Daoy (cell line): Measurements from ENCODE around the gene TMEM176A. TPM values are rescaled to one million over a fixed set of nuclear protein-coding genes. Genes with fewer than 3 reads are reported as not detected.

Experiments used
- DNase-seq: peaks from one replicate; pipeline ENCODE4 v3.0.0-alpha.2; 2015; ENCODE audit warnings: low read depth
- total RNA-seq: library from RNA; depleted of rRNA; stranded (reverse); fragments of >200 nt; shearing (Covaris generic); gene quantifications from 2 replicates; pipeline ENCODE4 v1.2.3, GENCODE V29; 2014; rRNA removed

Gene TMEM176A
- total RNA-seq, 1 experiment from 2014 or later = 2.6 TPM

DNA sequence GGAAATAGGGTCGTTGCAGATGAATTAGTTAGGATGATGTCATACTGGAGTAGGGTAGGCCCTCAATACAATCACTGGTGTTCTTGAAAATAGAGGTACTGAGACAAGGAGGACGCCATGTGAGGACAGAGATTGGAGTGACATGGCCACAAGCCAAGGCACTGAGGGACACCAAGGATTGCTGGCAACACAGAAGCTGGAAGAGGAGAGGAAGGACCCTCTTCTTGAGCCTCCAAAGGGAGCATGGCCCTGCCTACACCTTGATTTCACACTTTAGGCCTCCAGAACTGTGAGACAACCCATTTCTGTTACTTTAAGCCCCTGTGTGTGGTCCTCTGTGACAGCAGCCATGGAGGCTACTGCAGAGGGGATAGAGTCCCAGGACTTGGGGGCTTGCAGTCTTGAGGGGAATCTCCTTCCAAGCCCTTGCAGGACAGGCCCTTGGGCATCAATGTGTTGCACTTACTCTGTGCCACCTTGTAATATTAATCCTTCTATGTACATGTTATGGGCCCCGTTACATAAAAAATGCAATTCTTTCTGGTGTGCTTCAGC lies 48.1 kb downstream of the TMEM176A start:
- DNase-seq = no peak

DNA sequence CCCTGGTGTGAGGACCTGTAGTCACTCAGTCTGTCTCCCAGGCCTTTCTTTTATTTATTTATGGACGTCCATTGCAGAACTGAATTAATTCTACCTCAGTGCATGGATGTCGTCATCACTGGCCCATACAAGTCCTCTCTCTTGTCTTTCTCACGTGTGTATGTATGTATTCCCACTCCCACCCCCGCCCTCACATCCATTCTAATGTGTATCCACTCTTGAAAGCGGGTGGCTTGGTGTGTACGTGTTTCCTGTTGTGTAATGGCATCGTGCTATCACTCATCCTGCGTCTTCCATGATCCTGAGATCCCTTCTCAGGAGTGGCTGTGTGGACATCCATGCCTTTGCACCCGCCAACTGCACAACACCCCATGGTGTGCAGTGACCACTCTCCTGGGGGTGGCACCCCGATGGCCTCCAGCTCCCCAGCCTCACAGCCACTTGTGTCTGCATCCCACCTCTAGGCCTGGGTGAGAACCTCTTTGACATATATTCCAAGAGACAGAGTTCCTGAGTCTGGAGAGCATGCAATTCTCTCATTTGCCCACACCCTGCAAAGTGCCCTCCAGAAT lies 48.7 kb downstream of the TMEM176A start:
- no peak for DNase-seq

DNA sequence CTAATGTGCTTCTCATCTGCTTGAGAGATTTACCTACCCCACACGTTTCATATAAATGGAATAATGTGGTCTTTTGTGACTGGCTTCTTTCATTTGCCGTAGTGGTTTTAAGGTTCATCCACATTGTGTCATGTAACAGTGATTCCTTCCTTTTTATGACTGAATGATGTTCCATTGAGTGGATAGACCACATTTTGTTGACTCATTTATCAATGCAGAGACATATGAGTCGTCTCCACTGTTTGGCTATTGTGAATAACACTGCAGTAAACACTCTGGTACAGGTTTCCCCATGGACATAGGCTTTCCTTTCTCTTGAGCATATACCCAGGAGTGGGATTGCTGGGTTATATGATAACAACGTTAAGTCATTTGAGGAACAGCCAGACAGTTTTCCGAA lies 49.7 kb downstream of the TMEM176A start:
- no peak for DNase-seq

DNA sequence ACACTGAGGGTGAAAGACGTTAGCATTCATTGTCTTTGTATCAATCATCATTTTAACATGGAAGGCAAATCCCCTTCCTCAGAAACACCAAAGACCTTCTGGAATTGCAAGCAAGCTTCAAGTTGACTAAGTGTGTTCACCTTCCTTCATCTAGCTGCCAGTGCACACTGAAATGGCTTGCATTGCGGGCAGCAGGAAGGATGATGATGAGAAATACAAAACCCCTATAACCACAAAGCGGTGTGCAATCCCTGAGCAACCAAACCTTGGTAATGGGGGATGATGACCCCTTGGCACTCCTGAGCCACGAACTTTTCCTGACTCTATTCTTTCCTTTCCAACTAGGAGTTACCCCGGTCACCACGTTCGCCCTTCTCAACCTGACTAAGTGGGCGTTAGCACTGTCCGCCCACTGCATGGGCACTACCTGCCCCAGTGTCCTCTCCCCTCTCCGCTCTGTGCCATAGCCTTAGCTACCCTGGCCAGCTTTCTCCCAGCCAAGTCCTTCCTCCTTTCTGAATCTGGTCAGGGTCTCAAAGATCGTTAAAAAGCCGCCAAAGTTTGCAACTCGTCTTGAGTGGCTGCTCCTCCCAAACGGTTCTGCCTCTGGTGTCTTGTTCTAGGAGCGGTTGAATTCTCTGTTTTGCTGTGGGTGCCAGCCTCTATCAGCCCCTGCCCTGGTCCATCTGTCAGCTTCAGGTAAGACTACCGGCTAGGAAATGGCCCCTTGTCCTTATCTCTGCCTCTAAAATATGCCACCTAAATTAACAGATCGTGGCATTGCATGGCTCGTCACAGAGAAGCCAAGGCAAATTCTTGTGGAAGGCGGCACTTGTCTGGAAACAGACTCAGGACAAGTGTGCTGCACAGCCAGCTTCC lies 51.2 kb downstream of the TMEM176A start:
- DNase-seq = no peak

DNA sequence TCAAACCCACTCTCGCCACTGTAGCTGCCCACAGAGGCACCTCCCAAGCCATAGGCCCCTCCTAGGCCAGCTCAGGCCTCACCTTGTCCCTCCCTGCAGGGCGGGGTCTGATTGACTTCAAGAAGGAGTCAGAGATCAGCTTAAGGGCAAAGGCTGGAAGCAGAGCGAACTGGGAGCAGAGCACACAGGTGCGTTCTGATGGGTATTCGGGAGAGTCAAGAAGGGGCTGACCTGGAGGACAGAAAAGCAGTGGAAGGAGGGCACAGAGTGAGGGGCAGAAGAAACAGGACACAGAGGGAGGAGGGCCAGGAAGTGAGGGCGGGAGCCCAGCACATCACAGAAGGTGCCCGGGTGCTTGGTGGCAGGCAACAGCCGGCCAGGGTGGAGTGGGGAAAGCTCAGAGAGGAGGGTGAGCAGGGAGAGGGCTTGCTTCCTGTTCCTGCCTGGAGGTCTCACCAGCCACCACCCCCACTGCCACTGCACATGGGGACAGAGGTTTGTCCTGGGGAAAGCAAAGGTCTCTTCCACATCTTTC lies 51.9 kb downstream of the TMEM176A start, which contains the start of gene AOC1:
AOC1 (plus strand) TSS at position 147 of the 535 bp plus-strand sequence. CDS start 3,954 bp downstream, outside the sequence.
- no peak for DNase-seq

DNA sequence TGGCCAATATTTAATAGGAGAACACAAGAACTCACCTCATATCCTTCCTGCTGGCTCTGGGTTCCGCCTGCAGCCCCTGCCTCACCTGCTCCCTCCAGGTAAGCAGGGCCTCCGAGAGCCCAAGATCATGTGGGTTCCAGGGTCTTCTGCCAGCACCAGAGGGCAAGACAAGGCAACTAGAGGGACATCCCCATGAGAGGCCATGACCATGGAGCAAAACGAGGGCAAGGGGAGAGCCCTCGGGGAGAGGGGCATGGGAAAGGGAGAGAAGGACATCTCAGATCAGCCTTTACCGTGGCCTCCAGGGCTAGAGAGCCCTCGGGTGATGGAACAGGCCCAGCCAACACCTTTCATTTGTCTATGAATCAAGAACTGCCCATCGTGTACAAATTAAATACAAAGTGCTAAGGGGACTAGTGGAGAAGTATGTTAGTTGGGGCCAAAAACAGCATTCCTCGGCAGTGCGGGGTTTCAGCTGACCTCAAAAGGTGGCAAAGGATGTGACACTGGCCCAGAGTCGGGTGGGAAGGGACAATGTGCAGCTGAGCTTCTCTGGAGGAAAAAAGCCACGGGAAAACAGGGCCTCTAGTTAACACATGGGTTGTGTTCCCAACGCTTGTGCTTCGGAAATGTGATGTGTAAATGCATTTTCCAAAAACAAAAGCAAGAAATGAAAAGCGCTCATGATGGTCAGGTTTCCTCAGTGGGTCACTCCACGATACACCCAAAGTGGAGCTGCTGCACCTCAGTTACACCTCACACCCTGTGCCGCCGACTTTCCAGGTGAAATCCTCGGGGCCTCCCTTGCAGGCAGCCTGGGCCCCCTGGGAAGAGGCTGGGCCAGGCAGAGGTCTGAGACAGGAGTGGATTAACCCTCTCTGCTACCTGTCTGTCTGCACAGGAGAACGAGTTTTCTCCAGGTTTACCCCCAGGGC lies 53.8 kb downstream of the TMEM176A start:
- DNase-seq = no peak

Other genes starting within 250 kb of the TMEM176A start
- not detected in 2 replicates for gene GIMAP4, start 233.4 kb upstream of the TMEM176A start, total RNA-seq
- 1.8 and 1.9 TPM in 2 replicates for gene GIMAP6, start 168.4 kb upstream of the TMEM176A start, total RNA-seq
- gene GIMAP2, start 115.1 kb upstream of the TMEM176A start, total RNA-seq = 5.5 and 7.0 TPM in 2 replicates
- gene GIMAP1, start 84.2 kb upstream of the TMEM176A start, total RNA-seq = under 0.01 TPM in 1 of 2 replicates, not detected in the other
- gene GIMAP5, start 63.4 kb upstream of the TMEM176A start, total RNA-seq = 0.24 and 2.7 TPM in 2 replicates
- gene TMEM176B, start 405 bp upstream of the TMEM176A start, total RNA-seq = 3.3 TPM in 1 of 2 replicates, not detected in the other
- 0.17 and 0.36 TPM in 2 replicates for gene AOC1, start 51.7 kb downstream of the TMEM176A start, total RNA-seq
- gene KCNH2, start 177.6 kb downstream of the TMEM176A start, total RNA-seq = 0.80 and 1.3 TPM in 2 replicates
- gene NOS3, start 190.2 kb downstream of the TMEM176A start, total RNA-seq = 0.39 and 0.46 TPM in 2 replicates
- not detected in 2 replicates for gene ATG9B, start 223.7 kb downstream of the TMEM176A start, total RNA-seq
- 44.2 and 49.1 TPM in 2 replicates for gene ABCB8, start 227.7 kb downstream of the TMEM176A start, total RNA-seq
- gene ASIC3, start 247.8 kb downstream of the TMEM176A start, total RNA-seq = 0.12 and 1.5 TPM in 2 replicates